ENCODE measurements around the gene CRACR2B.

DNA sequence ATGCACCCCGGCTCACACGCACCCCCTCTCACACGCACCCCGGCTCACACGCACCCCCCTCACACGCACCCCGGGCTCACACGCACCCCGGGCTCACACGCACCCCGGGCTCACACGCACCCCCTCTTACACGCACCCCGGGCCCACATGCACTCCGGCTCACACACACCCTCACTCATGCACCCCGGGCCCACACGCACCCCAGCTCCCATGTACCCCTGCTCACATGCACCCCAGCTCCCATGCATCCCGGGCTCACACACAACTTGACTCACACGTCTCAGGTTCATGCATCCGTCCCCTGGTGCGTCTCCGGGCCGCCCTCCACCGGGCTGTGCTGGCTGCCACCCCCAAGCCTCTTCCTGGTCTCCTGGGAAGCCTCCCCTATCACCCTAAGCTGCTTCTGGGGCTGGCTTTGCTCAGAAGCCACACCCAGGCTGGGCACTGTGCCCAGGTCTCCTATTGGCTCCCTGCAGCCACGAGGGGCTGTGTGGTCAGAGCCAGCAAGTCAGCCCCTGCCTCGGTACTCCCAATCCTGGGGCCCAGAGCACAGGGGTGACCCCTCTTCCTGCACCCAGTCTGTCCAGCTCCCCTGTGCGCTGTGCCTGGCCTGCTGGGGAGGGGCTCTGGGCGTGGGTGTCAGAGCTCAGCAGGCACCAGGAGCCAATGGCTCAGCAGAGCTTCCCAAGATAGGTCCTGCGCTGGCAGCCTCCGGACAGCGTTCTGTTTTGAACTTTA lies 31.8 kb downstream of the CRACR2B start:
- no peak for TF ChIP-seq BMI1 (IDR thresholded peaks at IDR 0.05; ENCODE audit: borderline replicate concordance)
- TF ChIP-seq FOXM1 (IDR thresholded peaks at IDR 0.05; ENCODE audit: low read depth, low read length): no peak
- TF ChIP-seq CTCF (IDR thresholded peaks at IDR 0.05 in 2 of 3, conservative IDR thresholded peaks at IDR 0.05 in 1 of 3; ENCODE audit: control insufficient read depth in 2 of 3, extremely low read depth in 1 of 3, insufficient read depth in 1 of 3, low read depth in 3 of 3, low read length in 3 of 3): no peak
- no peak for TF ChIP-seq CBX5 (IDR thresholded peaks at IDR 0.05; ENCODE audit: low read depth)
- no peak for TF ChIP-seq GABPA (IDR thresholded peaks at IDR 0.05; ENCODE audit: low read depth)
- TF ChIP-seq, protein P1, sequence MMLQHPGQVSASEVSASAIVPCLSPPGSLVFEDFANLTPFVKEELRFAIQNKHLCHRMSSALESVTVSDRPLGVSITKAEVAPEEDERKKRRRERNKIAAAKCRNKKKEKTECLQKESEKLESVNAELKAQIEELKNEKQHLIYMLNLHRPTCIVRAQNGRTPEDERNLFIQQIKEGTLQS (IDR thresholded peaks at IDR 0.05; ENCODE audit: borderline replicate concordance, extremely low read depth, low read depth, low read length): no peak
- no peak for TF ChIP-seq EP300 (IDR thresholded peaks at IDR 0.05; ENCODE audit: borderline replicate concordance in 1 of 2, control insufficient read depth in 1 of 2, low read depth in 2 of 2, low read length in 2 of 2)
- TF ChIP-seq, protein P2, sequence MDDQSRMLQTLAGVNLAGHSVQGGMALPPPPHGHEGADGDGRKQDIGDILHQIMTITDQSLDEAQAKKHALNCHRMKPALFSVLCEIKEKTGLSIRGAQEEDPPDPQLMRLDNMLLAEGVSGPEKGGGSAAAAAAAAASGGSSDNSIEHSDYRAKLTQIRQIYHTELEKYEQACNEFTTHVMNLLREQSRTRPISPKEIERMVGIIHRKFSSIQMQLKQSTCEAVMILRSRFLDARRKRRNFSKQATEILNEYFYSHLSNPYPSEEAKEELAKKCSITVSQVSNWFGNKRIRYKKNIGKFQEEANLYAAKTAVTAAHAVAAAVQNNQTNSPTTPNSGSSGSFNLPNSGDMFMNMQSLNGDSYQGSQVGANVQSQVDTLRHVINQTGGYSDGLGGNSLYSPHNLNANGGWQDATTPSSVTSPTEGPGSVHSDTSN (IDR thresholded peaks at IDR 0.05; ENCODE audit: insufficient replicate concordance, low read depth, low read length): no peak
